Mesenchymal stem cell (in vitro differentiated cells and primary cell): Measurements from ENCODE around the gene NAMPT. TPM values are rescaled to one million over a fixed set of nuclear protein-coding genes. Genes with fewer than 3 reads are reported as not detected.

ENCODE experiments used
- DNase-seq: peaks from one replicate; pipeline ENCODE4 v3.0.0-alpha.2; 2013
- H2AFZ ChIP-seq: one replicate; pipeline ENCODE4 v1.6.1; 2013; ENCODE audit warnings: low read depth, mild to moderate bottlenecking, control low read depth, inconsistent platforms, low read length, moderate library complexity
- H2AK5ac ChIP-seq: 2 replicates; pipeline ENCODE4 v1.6.1; 2013; ENCODE audit warnings: low read length, moderate library complexity, mild to moderate bottlenecking, inconsistent platforms; ENCODE audit not compliant: severe bottlenecking
- H2BK120ac ChIP-seq: one replicate; pipeline ENCODE4 v1.6.1; 2013; ENCODE audit warnings: low read depth, mild to moderate bottlenecking, inconsistent platforms, low read length, moderate library complexity
- H2BK12ac ChIP-seq, 2 experiments: one replicate each; pipeline ENCODE4 v1.6.1; 2013; ENCODE audit warnings: inconsistent platforms in 2 of 2, low read length in 2 of 2, mild to moderate bottlenecking in 2 of 2, moderate library complexity in 2 of 2, control low read depth in 1 of 2
- H2BK15ac ChIP-seq: one replicate; pipeline ENCODE4 v1.6.1; 2013; ENCODE audit warnings: mild to moderate bottlenecking, low read depth, inconsistent platforms; ENCODE audit not compliant: poor library complexity, severe bottlenecking
- H2BK5ac ChIP-seq: 2 replicates; pipeline ENCODE4 v1.6.1; 2013; ENCODE audit warnings: low read depth, mild to moderate bottlenecking, low read length, control low read depth, inconsistent platforms; ENCODE audit not compliant: poor library complexity, severe bottlenecking
- H3K14ac ChIP-seq, 2 experiments: one replicate each; pipeline ENCODE4 v1.6.1; 2013; ENCODE audit warnings: inconsistent platforms in 2 of 2, low read length in 2 of 2, control low read depth in 1 of 2, mild to moderate bottlenecking in 1 of 2, moderate library complexity in 1 of 2
- H3K18ac ChIP-seq, 2 experiments: one replicate each; pipeline ENCODE4 v1.6.1; 2013; ENCODE audit warnings: inconsistent platforms in 2 of 2, low read length in 2 of 2, control low read depth in 1 of 2, low read depth in 1 of 2, mild to moderate bottlenecking in 1 of 2
- H3K23ac ChIP-seq, 2 experiments: one replicate each; pipeline ENCODE4 v1.6.1; 2013; ENCODE audit warnings: inconsistent platforms in 2 of 2, low read length in 2 of 2, mild to moderate bottlenecking in 2 of 2, moderate library complexity in 2 of 2, control low read depth in 1 of 2
- H3K27ac ChIP-seq: 2 replicates; pipeline ENCODE4 v1.5.1; 2013; ENCODE audit warnings: mild to moderate bottlenecking, moderate library complexity, low read length, control low read depth, inconsistent platforms; ENCODE audit not compliant: poor library complexity, severe bottlenecking
- H3K27me3 ChIP-seq, 2 experiments: 2 replicates each; pipeline versions ENCODE4 v1.6.1 to v1.7.0; 2013; ENCODE audit warnings: low read length in 2 of 2, mild to moderate bottlenecking in 2 of 2, moderate library complexity in 2 of 2, control low read depth in 1 of 2, inconsistent platforms in 1 of 2; ENCODE audit not compliant: control insufficient read depth in 1 of 2, insufficient read depth in 1 of 2
- H3K36me3 ChIP-seq, 2 experiments: 2 replicates each; pipeline versions ENCODE4 v1.6.1 to v1.7.0; 2013; ENCODE audit warnings: low read length in 2 of 2, control low read depth in 1 of 2, inconsistent platforms in 1 of 2, low read depth in 1 of 2, mild to moderate bottlenecking in 1 of 2; ENCODE audit not compliant: insufficient read depth in 2 of 2, control insufficient read depth in 1 of 2
- H3K4ac ChIP-seq, 2 experiments: one replicate each; pipeline ENCODE4 v1.6.1; 2013; ENCODE audit warnings: inconsistent platforms in 2 of 2, low read length in 2 of 2, mild to moderate bottlenecking in 2 of 2, moderate library complexity in 2 of 2, control low read depth in 1 of 2, low read depth in 1 of 2
- H3K4me1 ChIP-seq: 2 replicates; pipeline ENCODE4 v1.6.1; 2013; ENCODE audit warnings: low read depth, low read length, control low read depth; ENCODE audit not compliant: control insufficient read depth, insufficient read depth
- H3K4me2 ChIP-seq: 2 replicates; pipeline ENCODE4 v1.6.1; 2013; ENCODE audit warnings: low read length, mild to moderate bottlenecking, inconsistent platforms; ENCODE audit not compliant: poor library complexity, severe bottlenecking
- H3K4me3 ChIP-seq, 2 experiments: 2 replicates each; pipeline versions ENCODE4 v1.5.1 to v1.7.0; 2013; ENCODE audit warnings: low read length in 2 of 2, mild to moderate bottlenecking in 2 of 2, control low read depth in 1 of 2, low read depth in 1 of 2; ENCODE audit not compliant: insufficient read depth in 1 of 2
- H3K79me1 ChIP-seq: replicated peaks from 2 replicates; pipeline ENCODE4 v1.6.1; 2013; ENCODE audit warnings: mild to moderate bottlenecking, control low read depth, low read length, inconsistent platforms; ENCODE audit not compliant: poor library complexity, severe bottlenecking
- H3K9ac ChIP-seq: 2 replicates; pipeline ENCODE4 v1.7.0; 2013; ENCODE audit warnings: mild to moderate bottlenecking, low read length, moderate library complexity
- H3K9me3 ChIP-seq: 2 replicates; pipeline ENCODE4 v1.7.0; 2013; ENCODE audit warnings: mild to moderate bottlenecking, low read length; ENCODE audit not compliant: control insufficient read depth
- H4K8ac ChIP-seq: one replicate; pipeline ENCODE4 v1.6.1; 2013; ENCODE audit warnings: inconsistent platforms, mild to moderate bottlenecking, low read length, moderate library complexity
- H4K91ac ChIP-seq: one replicate; pipeline ENCODE4 v1.6.1; 2013; ENCODE audit warnings: mild to moderate bottlenecking, low read length, inconsistent platforms
- WGBS: methylation state at CpG from one replicate; pipeline ENCODE4 v1.1.7; 2013; ENCODE audit warnings: mixed read lengths; 5-methylcytosine and 5-hydroxymethylcytosine counted together
- polyA plus RNA-seq, 2 experiments: library from polyadenylated mRNA; stranded (reverse); fragments of 200-250 nt; gene quantifications; one replicate each; pipeline ENCODE4 v1.2.3, GENCODE V29; 2013

Gene NAMPT
- polyA plus RNA-seq (2013, experiment 1 of 2): 61.9 TPM
- polyA plus RNA-seq (2013, experiment 2 of 2): 63.3 TPM

GRCh38 chr7:106284714-106285050 is at the start of gene NAMPT:
Gene NAMPT (minus strand): TSS chr7:106284983. CDS start chr7:106284884, 99 bp downstream.
- Histone ChIP-seq H3K9me3 (no peaks in the 10 kb centered on the region), H2AFZ (peak within 1 kb of the TSS; percentile 59), H3K18ac (peak within 1 kb of the TSS; percentile 82 to 96), H3K79me1 (no peaks in the 10 kb centered on the region), H3K4me2 (peak within 1 kb of the TSS; percentile 80), H3K27ac (peak within 1 kb of the TSS; percentile 97), H2BK5ac (peak within 1 kb of the TSS; percentile 91), H3K4me1 (no peaks in the 10 kb centered on the region), H3K36me3 (peaks cover 0 to 6% of the 10 kb centered on the region in 2 experiments), H3K9ac (peak within 1 kb of the TSS; percentile 99), H2BK120ac (peak within 1 kb of the TSS; percentile 91), H2BK15ac (peak within 1 kb of the TSS; percentile 92), H3K27me3 (no peaks in the 10 kb centered on the region), H3K14ac (peak within 1 kb of the TSS in 1 of 2 experiments; percentile 19), H3K23ac (peak within 1 kb of the TSS in 1 of 2 experiments; percentile 64), H4K8ac (peak within 1 kb of the TSS; percentile 97), H2AK5ac (peak within 1 kb of the TSS; percentile 63), H2BK12ac (peak within 1 kb of the TSS; percentile 4 to 78), H3K4ac (peak within 1 kb of the TSS; percentile 45 to 77), H4K91ac (peak within 1 kb of the TSS; percentile 95), H3K4me3 (peak within 1 kb of the TSS; percentile 83 to 90)
- DNase-seq: no peak
- under 1% methylated on average over 23 of the region's 32 CpGs for WGBS

- no peak overlapping the region for H3K9ac ChIP-seq
- no peaks in the 10 kb centered on the region for H3K4me1 ChIP-seq
- H2BK5ac ChIP-seq: no peak overlapping the region
- H3K27ac ChIP-seq: no peak overlapping the region
- H3K36me3 ChIP-seq: no peaks in the 10 kb centered on the region
- no peak overlapping the region for H4K91ac ChIP-seq
- no peak overlapping the region for H3K23ac ChIP-seq
- H3K18ac ChIP-seq: no peak overlapping the region
- no peak overlapping the region for H2BK120ac ChIP-seq
- no peak overlapping the region for H2BK12ac ChIP-seq
- H3K27me3 ChIP-seq: no peaks in the 10 kb centered on the region
- no peak for DNase-seq
- H3K79me1 ChIP-seq: no peaks in the 10 kb centered on the region
- H3K4me3 ChIP-seq: no peak overlapping the region
- H3K14ac ChIP-seq: no peak overlapping the region
- H3K4ac ChIP-seq: no peak overlapping the region
- 80% methylated on average over 4 of the region's 4 CpGs for WGBS
- H3K4me2 ChIP-seq: no peak overlapping the region
- no peak overlapping the region for H2BK15ac ChIP-seq
- H2AK5ac ChIP-seq: no peak overlapping the region
- H2AFZ ChIP-seq: no peak overlapping the region
- H3K9me3 ChIP-seq: peaks cover 11% of the 10 kb centered on the region
- H4K8ac ChIP-seq: no peak overlapping the region
Observed at GRCh38 chr7:106332201-106332600, 47.4 kb upstream of the NAMPT start.

- H2AFZ ChIP-seq: no peak overlapping the region
- no peak overlapping the region for H3K27ac ChIP-seq
- WGBS: 65% methylated on average over 3 of the region's 3 CpGs
Observed at GRCh38 chr7:106331441-106332175, 46.8 kb upstream of the NAMPT start.

GRCh38 chr7:106329971-106330733 is 45.4 kb upstream of the NAMPT start:
- Histone ChIP-seq H3K4me1 (no peaks in the 10 kb centered on the region), H3K18ac (peak overlapping the region in 1 of 2 experiments; percentile 48), H4K91ac (no peak overlapping the region), H3K23ac (no peak overlapping the region), H2BK120ac (no peak overlapping the region), H3K4ac (no peak overlapping the region), H4K8ac (no peak overlapping the region), H3K36me3 (no peaks in the 10 kb centered on the region), H3K4me3 (no peak overlapping the region), H3K27ac (peak overlapping the region; percentile 52), H3K9ac (no peak overlapping the region), H2AFZ (no peak overlapping the region), H3K79me1 (no peaks in the 10 kb centered on the region), H3K4me2 (no peak overlapping the region), H3K27me3 (no peaks in the 10 kb centered on the region), H3K9me3 (no peaks in the 10 kb centered on the region), H2BK5ac (no peak overlapping the region), H2AK5ac (peak overlapping the region; percentile 44), H3K14ac (no peak overlapping the region), H2BK12ac (peak overlapping the region in 1 of 2 experiments; percentile 31), H2BK15ac (no peak overlapping the region)
- peak; percentile 73 for DNase-seq

More at GRCh38 chr7:106331441-106332175, 46.8 kb upstream of the NAMPT start:
- H3K4me2 ChIP-seq: no peak overlapping the region
- no peak overlapping the region for H3K18ac ChIP-seq
- no peaks in the 10 kb centered on the region for H3K27me3 ChIP-seq
- H3K4ac ChIP-seq: no peak overlapping the region
- no peak overlapping the region for H3K9ac ChIP-seq
- H4K91ac ChIP-seq: no peak overlapping the region
- no peak for DNase-seq
- no peak overlapping the region for H2BK15ac ChIP-seq
- H2BK5ac ChIP-seq: no peak overlapping the region
- H3K4me3 ChIP-seq: no peak overlapping the region
- no peaks in the 10 kb centered on the region for H3K36me3 ChIP-seq
- no peaks in the 10 kb centered on the region for H3K4me1 ChIP-seq
- no peak overlapping the region for H2BK12ac ChIP-seq
- H4K8ac ChIP-seq: no peak overlapping the region
- H3K14ac ChIP-seq: no peak overlapping the region
- H2AK5ac ChIP-seq: no peak overlapping the region
- H2BK120ac ChIP-seq: no peak overlapping the region
- H3K79me1 ChIP-seq: no peaks in the 10 kb centered on the region
- H3K23ac ChIP-seq: no peak overlapping the region
- peaks cover 6% of the 10 kb centered on the region for H3K9me3 ChIP-seq
